BLaER1 treated with 17β-estradiol and CSF1 and Interleukin-3, amounts not matched to agents 10 nM and 100 nM (cell line): ENCODE data around the gene PTPRR.

Experiments
- H3K27ac ChIP-seq, 11 experiments: shearing (Covaris generic); formaldehyde crosslinking; 2 replicates each; pipeline ENCODE4 v1.8.1; 2022
- H3K27me3 ChIP-seq, 11 experiments: shearing (Covaris generic); formaldehyde crosslinking; 2 replicates each; pipeline ENCODE4 v1.8.1; 2022
- H3K36me3 ChIP-seq, 11 experiments: shearing (Covaris generic); formaldehyde crosslinking; 2 replicates each; pipeline ENCODE4 v1.8.1; 2022
- H3K4me1 ChIP-seq, 10 experiments: shearing (Covaris generic); formaldehyde crosslinking; 2 replicates each; pipeline ENCODE4 v1.8.1; 2022
- H3K4me2 ChIP-seq, 11 experiments: shearing (Covaris generic); formaldehyde crosslinking; 2 replicates each; pipeline ENCODE4 v1.8.1; 2022
- H3K4me3 ChIP-seq, 10 experiments: shearing (Covaris generic); formaldehyde crosslinking; 2 replicates each; pipeline ENCODE4 v1.8.1; 2022
- H3K9ac ChIP-seq, 11 experiments: shearing (Covaris generic); formaldehyde crosslinking; 2 replicates each; pipeline ENCODE4 v1.8.1; 2022
- H3K9me3 ChIP-seq, 11 experiments: shearing (Covaris generic); formaldehyde crosslinking; replicated peaks in 1 of 11; 2 replicates each; pipeline ENCODE4 v1.8.1; 2022
- H4K20me1 ChIP-seq, 11 experiments: shearing (Covaris generic); formaldehyde crosslinking; 2 replicates each; pipeline ENCODE4 v1.8.1; 2022
- Cebpa-rat ChIP-seq, 11 experiments: shearing (Covaris generic); IDR thresholded peaks; 2 replicates each; pipeline ENCODE4 v1.8.1; 2022

Gene PTPRR

GRCh38 chr12:70691018-70691672 lies 229.4 kb downstream of the PTPRR start:
- H3K4me1 ChIP-seq, result 0 out of 20 replicates have a peak, but pooled peaks cover 0 to 3% (median 0%) of the 10 kb centered on the region in 10 experiments
- H3K27ac ChIP-seq, result no peak overlapping the region
- no peak overlapping the region for H3K4me2 ChIP-seq
- H3K36me3 ChIP-seq, result no peaks in the 10 kb centered on the region
- H3K4me3 ChIP-seq, result no peak overlapping the region
- no peak for TF ChIP-seq Cebpa-rat (IDR thresholded peaks at IDR 0.05)
- H3K9ac ChIP-seq, result no peak overlapping the region
- no peaks in the 10 kb centered on the region for H3K27me3 ChIP-seq
- no peaks in the 10 kb centered on the region for H3K9me3 ChIP-seq
- no peaks in the 10 kb centered on the region for H4K20me1 ChIP-seq

DNA sequence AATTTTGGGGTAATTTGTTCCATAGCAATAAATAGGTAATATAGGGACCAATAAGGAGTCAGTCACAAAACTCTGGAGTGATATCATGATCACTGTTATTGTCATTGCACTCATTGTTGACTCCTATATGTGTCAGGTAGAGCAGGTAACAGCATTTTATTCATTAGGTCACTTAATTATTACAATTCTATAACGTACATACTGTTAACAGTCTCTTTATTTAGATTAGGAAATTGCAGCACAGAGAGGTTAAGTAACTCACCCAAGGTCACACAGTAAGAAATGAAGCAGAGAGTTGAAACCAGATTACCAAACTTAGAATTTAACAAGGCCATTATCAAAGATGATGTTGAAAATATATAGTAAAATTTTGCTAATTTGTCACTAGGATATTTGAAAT lies 233.6 kb downstream of the PTPRR start:
- Histone ChIP-seq H3K27me3 (no peaks in the 10 kb centered on the region), H3K4me1 (no peaks in the 10 kb centered on the region), H3K4me3 (no peak overlapping the region), H3K9ac (no peak overlapping the region), H3K27ac (no peak overlapping the region), H4K20me1 (no peaks in the 10 kb centered on the region), H3K36me3 (no peaks in the 10 kb centered on the region), H3K9me3 (no peaks in the 10 kb centered on the region), H3K4me2 (no peak overlapping the region)
- no peak for TF ChIP-seq Cebpa-rat (IDR thresholded peaks at IDR 0.05)

- TF ChIP-seq Cebpa-rat (IDR thresholded peaks at IDR 0.05), result no peak
Measured at GRCh38 chr12:70686299-70686698, 234.2 kb downstream of the PTPRR start.

DNA sequence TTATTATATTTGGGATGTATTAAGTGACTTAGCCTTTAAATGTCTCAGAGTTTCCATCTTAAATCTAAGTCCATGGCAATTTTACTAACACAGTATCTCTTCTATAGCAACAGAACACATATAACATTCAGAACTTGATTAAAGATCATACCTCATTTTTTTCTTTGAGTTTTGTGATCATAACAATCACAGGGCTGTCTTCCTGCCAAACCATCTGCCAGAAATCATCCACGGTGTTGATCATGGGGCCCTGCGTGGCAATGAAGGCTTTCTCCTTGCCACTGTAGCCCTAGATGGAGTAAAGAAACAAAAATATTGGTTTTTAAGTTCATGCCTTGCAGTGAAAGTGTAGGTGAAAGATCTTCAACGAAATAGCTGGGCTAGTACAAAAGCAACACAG lies 236.6 kb downstream of the PTPRR start:
- no peaks in the 10 kb centered on the region for H3K4me1 ChIP-seq
- no peak for TF ChIP-seq Cebpa-rat (IDR thresholded peaks at IDR 0.05)
- no peak overlapping the region for H3K27ac ChIP-seq
- no peaks in the 10 kb centered on the region for H3K27me3 ChIP-seq
- no peak overlapping the region for H3K9ac ChIP-seq
- H3K9me3 ChIP-seq, result no peaks in the 10 kb centered on the region
- H4K20me1 ChIP-seq, result no peaks in the 10 kb centered on the region
- H3K4me3 ChIP-seq, result no peak overlapping the region
- H3K36me3 ChIP-seq, result no peaks in the 10 kb centered on the region
- no peak overlapping the region for H3K4me2 ChIP-seq

More at GRCh38 chr12:70686299-70686698, 234.2 kb downstream of the PTPRR start:
- no peaks in the 10 kb centered on the region for H3K9me3 ChIP-seq
- H3K27ac ChIP-seq, result no peak overlapping the region
- H3K36me3 ChIP-seq, result no peaks in the 10 kb centered on the region
- H3K4me3 ChIP-seq, result no peak overlapping the region
- H3K9ac ChIP-seq, result no peak overlapping the region
- no peaks in the 10 kb centered on the region for H3K4me1 ChIP-seq
- H3K27me3 ChIP-seq, result no peaks in the 10 kb centered on the region
- no peak overlapping the region for H3K4me2 ChIP-seq
- H4K20me1 ChIP-seq, result no peaks in the 10 kb centered on the region

DNA sequence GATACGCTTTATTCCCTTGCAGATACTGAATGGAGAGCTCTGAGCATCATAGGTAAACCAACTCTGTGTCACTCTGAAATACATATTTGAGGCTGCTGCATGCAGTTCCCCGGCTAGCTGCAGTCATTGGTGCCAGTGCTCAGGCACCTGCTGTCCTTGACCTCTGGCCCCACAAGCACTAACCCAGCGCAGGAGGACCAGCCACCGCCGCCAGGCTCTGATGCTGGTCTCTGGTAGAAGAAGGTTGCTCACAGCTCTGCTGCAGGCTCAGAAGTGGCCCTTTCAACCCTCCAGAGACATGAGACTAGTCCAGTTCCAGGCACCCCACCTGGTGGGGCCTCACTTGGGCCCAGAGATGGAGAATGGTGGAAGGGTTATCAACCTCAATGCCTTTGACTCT lies 248.8 kb downstream of the PTPRR start:
- Histone ChIP-seq H4K20me1 (no peaks in the 10 kb centered on the region), H3K9me3 (no peaks in the 10 kb centered on the region), H3K4me3 (no peak overlapping the region), H3K4me1 (no peaks in the 10 kb centered on the region), H3K4me2 (no peak overlapping the region), H3K27ac (no peak overlapping the region), H3K9ac (no peak overlapping the region), H3K36me3 (no peaks in the 10 kb centered on the region), H3K27me3 (no peaks in the 10 kb centered on the region)
- TF ChIP-seq Cebpa-rat (IDR thresholded peaks at IDR 0.05), result no peak

- H3K4me3 ChIP-seq, result no peak overlapping the region
- H3K4me1 ChIP-seq, result no peaks in the 10 kb centered on the region
- no peaks in the 10 kb centered on the region for H4K20me1 ChIP-seq
- no peak overlapping the region for H3K9ac ChIP-seq
- no peak overlapping the region for H3K27ac ChIP-seq
- no peaks in the 10 kb centered on the region for H3K27me3 ChIP-seq
- no peak for TF ChIP-seq Cebpa-rat (IDR thresholded peaks at IDR 0.05)
- no peaks in the 10 kb centered on the region for H3K9me3 ChIP-seq
- no peaks in the 10 kb centered on the region for H3K36me3 ChIP-seq
- no peak overlapping the region for H3K4me2 ChIP-seq
Measured at GRCh38 chr12:70670948-70671347, 249.6 kb downstream of the PTPRR start.

DNA sequence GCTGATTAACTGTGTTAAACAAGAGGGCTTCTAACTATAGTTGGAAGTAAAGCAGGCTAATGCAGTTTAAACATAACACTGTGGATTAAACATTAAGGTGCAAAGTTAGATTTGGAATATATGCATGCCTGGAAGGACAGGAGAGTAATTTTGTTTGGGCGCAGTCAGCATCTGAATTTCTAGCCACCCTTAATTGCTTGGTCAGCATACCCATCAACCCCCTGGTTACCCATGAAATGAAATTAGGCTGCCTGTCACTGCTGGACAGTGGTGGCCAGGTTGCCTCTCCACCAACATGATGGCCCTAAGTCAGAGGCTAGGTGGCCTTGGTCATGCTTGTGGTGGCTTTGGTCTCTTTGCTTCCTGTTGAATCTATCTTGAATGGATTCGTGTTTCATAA lies 253.3 kb downstream of the PTPRR start:
- no peaks in the 10 kb centered on the region; a peak in 1 of 20 replicates for H3K4me1 ChIP-seq
- H3K9me3 ChIP-seq, result no peaks in the 10 kb centered on the region
- no peak overlapping the region for H3K4me2 ChIP-seq
- no peak overlapping the region for H3K27ac ChIP-seq
- no peak for TF ChIP-seq Cebpa-rat (IDR thresholded peaks at IDR 0.05)
- H3K4me3 ChIP-seq, result no peak overlapping the region
- no peaks in the 10 kb centered on the region for H4K20me1 ChIP-seq
- no peak overlapping the region for H3K9ac ChIP-seq
- H3K27me3 ChIP-seq, result no peaks in the 10 kb centered on the region
- no peaks in the 10 kb centered on the region for H3K36me3 ChIP-seq

DNA sequence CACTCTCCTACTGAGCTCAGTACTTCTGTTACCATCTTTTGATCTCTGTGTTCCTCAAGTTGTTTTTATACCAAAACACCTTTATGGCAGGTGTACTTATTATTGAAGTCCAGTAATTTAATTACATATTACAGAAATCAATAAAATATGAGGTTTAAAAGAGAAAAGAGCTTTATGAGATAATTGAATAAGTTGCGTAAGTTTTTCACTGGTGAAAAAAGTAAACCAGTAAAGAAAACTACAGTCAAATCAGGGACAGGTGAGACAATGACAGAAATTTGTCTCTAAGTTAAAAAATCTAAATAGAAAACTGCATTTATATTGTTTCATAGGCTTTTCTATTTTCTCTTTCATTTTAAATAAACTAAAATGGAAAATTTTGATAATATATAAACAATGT lies 254.2 kb downstream of the PTPRR start:
- TF ChIP-seq Cebpa-rat (IDR thresholded peaks at IDR 0.05), result no peak
- peaks cover 0 to 7% (median 0%) of the 10 kb centered on the region in 10 experiments; a peak in 2 of 20 replicates for H3K4me1 ChIP-seq
- H4K20me1 ChIP-seq, result no peaks in the 10 kb centered on the region
- H3K4me2 ChIP-seq, result no peak overlapping the region
- H3K27ac ChIP-seq, result no peak overlapping the region
- no peaks in the 10 kb centered on the region for H3K9me3 ChIP-seq
- no peaks in the 10 kb centered on the region for H3K36me3 ChIP-seq
- H3K4me3 ChIP-seq, result no peak overlapping the region
- no peak overlapping the region for H3K9ac ChIP-seq
- H3K27me3 ChIP-seq, result no peaks in the 10 kb centered on the region

DNA sequence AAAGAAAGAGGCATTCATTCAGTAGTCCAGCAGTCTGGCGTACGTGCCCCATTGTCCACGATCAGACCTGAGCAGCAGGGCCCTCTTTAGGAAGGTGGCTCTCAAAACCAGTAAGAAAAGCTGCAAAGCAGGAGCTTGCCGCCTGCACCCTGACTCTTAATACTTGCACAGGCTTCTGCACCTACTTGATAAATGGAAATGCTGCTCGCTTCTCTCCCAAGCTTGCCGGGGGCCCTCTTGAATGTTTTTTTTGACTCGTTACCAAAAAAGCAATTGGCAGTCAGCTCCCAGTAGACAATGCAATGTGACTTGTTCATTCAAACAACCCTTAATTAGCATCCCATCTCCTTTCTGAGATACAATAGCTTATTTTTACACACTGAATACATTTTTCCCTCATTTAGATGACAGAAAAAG lies 256.1 kb downstream of the PTPRR start:
- H3K27me3 ChIP-seq, result no peaks in the 10 kb centered on the region
- H3K36me3 ChIP-seq, result no peaks in the 10 kb centered on the region
- no peaks in the 10 kb centered on the region for H3K9me3 ChIP-seq
- H4K20me1 ChIP-seq, result no peaks in the 10 kb centered on the region
- no peak for TF ChIP-seq Cebpa-rat (IDR thresholded peaks at IDR 0.05)
- no peak overlapping the region for H3K4me3 ChIP-seq
- no peak overlapping the region for H3K4me2 ChIP-seq
- H3K9ac ChIP-seq, result no peak overlapping the region
- no peak overlapping the region for H3K27ac ChIP-seq
- peaks cover 0 to 20% (median 2%) of the 10 kb centered on the region in 10 experiments; a peak in 9 of 20 replicates for H3K4me1 ChIP-seq

- H3K9me3 ChIP-seq, result no peaks in the 10 kb centered on the region
- no peak overlapping the region for H3K9ac ChIP-seq
- H3K27me3 ChIP-seq, result no peaks in the 10 kb centered on the region
- H3K4me1 ChIP-seq, result peaks cover 0 to 20% (median 2%) of the 10 kb centered on the region in 10 experiments; a peak in 9 of 20 replicates
- H3K36me3 ChIP-seq, result no peaks in the 10 kb centered on the region
- no peak overlapping the region for H3K4me2 ChIP-seq
- H3K4me3 ChIP-seq, result no peak overlapping the region
- H4K20me1 ChIP-seq, result no peaks in the 10 kb centered on the region
- no peak for TF ChIP-seq Cebpa-rat (IDR thresholded peaks at IDR 0.05)
- H3K27ac ChIP-seq, result no peak overlapping the region
Measured at GRCh38 chr12:70663838-70664237, 256.7 kb downstream of the PTPRR start.
